ENCODE results near the gene GMEB2. TPM values are rescaled to one million over a fixed set of nuclear protein-coding genes. Genes with fewer than 3 reads are reported as not detected.

The GMEB2 gene
- total RNA-seq, 6 donors from 2014 or later, result 10.1 to 12.9 (median 12.4) TPM

GRCh38 chr20:63668351-63668750 lies 41.5 kb upstream of the GMEB2 start:
- H3K9me3 ChIP-seq, result no peaks in the 10 kb centered on the region
- peaks cover 0 to 65% (median 43%) of the 10 kb centered on the region in 4 donors for H3K36me3 ChIP-seq
- peak in 1 of 2 donors; percentile 57 for DNase-seq
- WGBS, 2 donors, result 96% methylated on average over 10 to 11 of the region's 11 CpGs
- TF ChIP-seq POLR2AphosphoS5 (IDR thresholded peaks at IDR 0.05) (no peak), CTCF (IDR thresholded peaks at IDR 0.05) (no peak), POLR2A (IDR thresholded peaks at IDR 0.05) (no peak), EP300 (IDR thresholded peaks at IDR 0.05) (no peak)
- no peaks in the 10 kb centered on the region for H3K4me1 ChIP-seq
- no peaks in the 10 kb centered on the region for H3K27me3 ChIP-seq
- no peak overlapping the region for H3K27ac ChIP-seq
- no peak for ATAC-seq (ENCODE audit: low FRiP score in 2 of 2)
- H3K4me3 ChIP-seq, result no peak overlapping the region

GRCh38 chr20:63667858-63668257 lies 41.0 kb upstream of the GMEB2 start:
- TF ChIP-seq CTCF (IDR thresholded peaks at IDR 0.05), result no peak
- ATAC-seq (ENCODE audit: low FRiP score in 2 of 2) (no peak), DNase-seq (peak in 1 of 2 donors; percentile 48)
- Histone ChIP-seq H3K4me3 (no peak overlapping the region), H3K36me3 (peaks cover 0 to 67% (median 47%) of the 10 kb centered on the region in 4 donors), H3K27ac (no peak overlapping the region), H3K9me3 (no peaks in the 10 kb centered on the region), H3K27me3 (no peaks in the 10 kb centered on the region), H3K4me1 (no peaks in the 10 kb centered on the region)
- WGBS, 2 donors, result 91 to 92% methylated on average over 16 of the region's 16 CpGs

GRCh38 chr20:63665708-63666107 lies 38.8 kb upstream of the GMEB2 start:
- DNase-seq (peak in 1 of 2 donors; percentile 46), ATAC-seq (ENCODE audit: low FRiP score in 2 of 2) (no peak)
- H3K36me3 ChIP-seq, result peaks cover 6 to 81% (median 62%) of the 10 kb centered on the region in 4 donors
- no peak for TF ChIP-seq POLR2A (IDR thresholded peaks at IDR 0.05)
- TF ChIP-seq CTCF (IDR thresholded peaks at IDR 0.05), result no peak
- TF ChIP-seq POLR2AphosphoS5 (IDR thresholded peaks at IDR 0.05), result no peak
- TF ChIP-seq EP300 (IDR thresholded peaks at IDR 0.05), result no peak
- H3K27me3 ChIP-seq, result no peaks in the 10 kb centered on the region
- H3K27ac ChIP-seq, result no peak overlapping the region
- H3K4me3 ChIP-seq, result no peak overlapping the region
- 91 to 96% methylated on average over 2 to 12 of the region's 14 CpGs for WGBS, 2 donors
- H3K4me1 ChIP-seq, result no peaks in the 10 kb centered on the region
- no peaks in the 10 kb centered on the region for H3K9me3 ChIP-seq

GRCh38 chr20:63664861-63665594 lies 38.1 kb upstream of the GMEB2 start:
- TF ChIP-seq CTCF (IDR thresholded peaks at IDR 0.05), result no peak
- TF ChIP-seq EP300 (IDR thresholded peaks at IDR 0.05), result no peak
- H3K9me3 ChIP-seq, result no peaks in the 10 kb centered on the region
- no peak overlapping the region for H3K4me3 ChIP-seq
- ATAC-seq (ENCODE audit: low FRiP score in 2 of 2) (no peak), DNase-seq (peak in 1 of 2 donors; percentile 64)
- H3K27me3 ChIP-seq, result no peaks in the 10 kb centered on the region
- WGBS, 2 donors, result 80 to 86% methylated on average over 7 to 18 of the region's 18 CpGs
- no peaks in the 10 kb centered on the region for H3K4me1 ChIP-seq
- H3K36me3 ChIP-seq, result peaks cover 6 to 83% (median 64%) of the 10 kb centered on the region in 4 donors
- H3K27ac ChIP-seq, result no peak overlapping the region
